ENCODE data around the gene CPNE9. TPM values are rescaled to one million over a fixed set of nuclear protein-coding genes. Genes with fewer than 3 reads are reported as not detected.

CPNE9 gene
- total and polyA plus RNA-seq, 2 of the 8 experiments (the other 6 are each of a cell fraction or from before 2014, with no cell fraction given): 4.8 to 6.0 TPM

GRCh38 chr3:9704347-9705322 lies 1.0 kb downstream of the CPNE9 start:
- H2BK20ac ChIP-seq (ENCODE audit: low read length): no peak overlapping the region
- no peak overlapping the region for H2BK120ac ChIP-seq (replicated peaks; ENCODE audit: low read depth, low read length)
- no peak overlapping the region for H3K56ac ChIP-seq (replicated peaks; ENCODE audit: insufficient read length, low read depth, low read length)
- no peak overlapping the region for H3K27ac ChIP-seq (ENCODE audit: low read depth, low read length)
- peak overlapping the region in 1 of 4 experiments; percentile 41; a peak in 1 of 7 replicates for H3K9ac ChIP-seq (replicated peaks in 1 of 4; ENCODE audit: extremely low read depth in 1 of 4, low read depth in 3 of 4, low read length in 3 of 4)
- H3K4ac ChIP-seq (replicated peaks; ENCODE audit: insufficient read length, low read depth, low read length): no peak overlapping the region
- peaks cover 0 to 23% (median 11%) of the 10 kb centered on the region in 4 experiments; a peak in 5 of 7 replicates for H3K27me3 ChIP-seq (replicated peaks in 1 of 4; ENCODE audit: control insufficient read depth in 3 of 4, extremely low read depth in 1 of 4, insufficient read depth in 3 of 4, low read length in 3 of 4)
- H4K8ac ChIP-seq (ENCODE audit: extremely low read depth, insufficient read depth, low read length): peak overlapping the region; percentile 82; the same call in 1 of the 2 replicates
- H3K36me3 ChIP-seq (ENCODE audit: control insufficient read depth in 2 of 4, insufficient read depth in 4 of 4, low read length in 3 of 4): no peaks in the 10 kb centered on the region; a peak in 2 of 8 replicates
- H3K79me2 ChIP-seq (ENCODE audit: control insufficient read depth in 1 of 2, insufficient read depth in 2 of 2, low read length in 2 of 2): no peaks in the 10 kb centered on the region
- peaks cover 0 to 6% of the 10 kb centered on the region in 2 experiments for H4K20me1 ChIP-seq (replicated peaks in 1 of 2; ENCODE audit: control insufficient read depth in 1 of 2, insufficient read depth in 2 of 2, low read length in 2 of 2)
- no peak overlapping the region for H3K23ac ChIP-seq (ENCODE audit: insufficient read length)
- DNase-seq (ENCODE audit: low read depth in 1 of 2, low spot score in 2 of 2) (peak; percentile 90 to 96), FAIRE-seq (peak; percentile 69)
- H3K23me2 ChIP-seq (ENCODE audit: low read depth, low read length): peaks cover 15% of the 10 kb centered on the region; the same call in 1 of the 2 replicates
- H3K18ac ChIP-seq (ENCODE audit: extremely low read depth, low read length): no peak overlapping the region
- H3K4me1 ChIP-seq (replicated peaks in 1 of 4; ENCODE audit: control insufficient read depth in 3 of 4, insufficient read depth in 4 of 4, low read length in 3 of 4): peaks cover 0 to 9% (median 5%) of the 10 kb centered on the region in 4 experiments; a peak in 5 of 7 replicates
- H3K4me2 ChIP-seq (ENCODE audit: insufficient read depth in 1 of 2, low read depth in 2 of 2, low read length in 2 of 2): peak overlapping the region; percentile 90 to 98
- no peak overlapping the region for H2BK12ac ChIP-seq (ENCODE audit: low read depth, low read length)
- H3K14ac ChIP-seq (ENCODE audit: insufficient read length): no peak overlapping the region
- no peak overlapping the region for H2BK5ac ChIP-seq (ENCODE audit: low read depth, low read length)
- no peaks in the 10 kb centered on the region for H3K9me3 ChIP-seq (ENCODE audit: insufficient read depth in 2 of 2, low read depth in 1 of 2, low read length in 1 of 2)
- peak overlapping the region; percentile 55 to 66 (median 60); a peak in 7 of 8 replicates for H3K4me3 ChIP-seq (ENCODE audit: extremely low read depth in 1 of 4, insufficient read depth in 2 of 4, low read depth in 3 of 4, low read length in 4 of 4)
- no peaks in the 10 kb centered on the region for H3K79me1 ChIP-seq (ENCODE audit: low read depth, low read length)
- WGBS, 2 experiments (ENCODE audit: extremely low coverage in 1 of 2, insufficient coverage in 1 of 2, insufficient read length in 1 of 2, insufficient replicate concordance in 2 of 2, low coverage in 1 of 2, low lambda C conversion rate in 2 of 2, missing lambda C conversion rate in 1 of 2): 5% methylated on average over 32 of the region's 62 CpGs; no CpG with 5 or more reads in 1 of the 2 experiments
- H2BK15ac ChIP-seq (ENCODE audit: low read length): no peak overlapping the region
- H2AK5ac ChIP-seq (ENCODE audit: low read depth, low read length): no peak overlapping the region
- POLR2A ChIA-PET (ENCODE audit: partially characterized antibody): interaction anchor here (0.6 to 1.7 kb wide), 7 partner anchors 11 to 234 kb away, joined by 3 to 7 read pairs (median 4); partner anchors contain the start of gene OGG1
- H4K5ac ChIP-seq (ENCODE audit: insufficient read length, low read depth, low read length): no peak overlapping the region
- peak overlapping the region; percentile 52 for H4K91ac ChIP-seq (replicated peaks; ENCODE audit: insufficient read length, low read length)
- H2AFZ ChIP-seq (ENCODE audit: low read length): no peak overlapping the region
- CTCF ChIA-PET (ENCODE audit: partially characterized antibody): interaction anchor here (1.7 to 7.7 kb wide), 2 partner anchors 22 kb away, joined by 9 to 43 read pairs; no protein-coding TSS in a partner anchor
- no peak for TF ChIP-seq CTCF (IDR thresholded peaks at IDR 0.05; ENCODE audit: control extremely low read depth in 1 of 3, insufficient read depth in 1 of 3, low read depth in 1 of 3, low read length in 3 of 3)
- TF ChIP-seq GTF2F1 (IDR thresholded peaks at IDR 0.05; ENCODE audit: borderline replicate concordance, low read depth, low read length): no peak
- no peak for TF ChIP-seq FOSL1 (IDR thresholded peaks at IDR 0.05; ENCODE audit: insufficient read depth, low read depth, low read length)
- no peak for TF ChIP-seq CHD2 (IDR thresholded peaks at IDR 0.05; ENCODE audit: low read length)
- TF ChIP-seq TBP (IDR thresholded peaks at IDR 0.05; ENCODE audit: low read depth, low read length): peak; percentile 90
- TF ChIP-seq EP300 (IDR thresholded peaks at IDR 0.05; ENCODE audit: borderline replicate concordance in 1 of 2, low read depth in 2 of 2, low read length in 2 of 2): no peak; a peak in 1 of 3 replicates
- no peak for TF ChIP-seq RNF2 (IDR thresholded peaks at IDR 0.05; ENCODE audit: borderline replicate concordance, low read depth, low read length, missing control alignments, poor library complexity, severe bottlenecking)
